Measurements from ENCODE around the gene FCN2.

The FCN2 gene

DNA sequence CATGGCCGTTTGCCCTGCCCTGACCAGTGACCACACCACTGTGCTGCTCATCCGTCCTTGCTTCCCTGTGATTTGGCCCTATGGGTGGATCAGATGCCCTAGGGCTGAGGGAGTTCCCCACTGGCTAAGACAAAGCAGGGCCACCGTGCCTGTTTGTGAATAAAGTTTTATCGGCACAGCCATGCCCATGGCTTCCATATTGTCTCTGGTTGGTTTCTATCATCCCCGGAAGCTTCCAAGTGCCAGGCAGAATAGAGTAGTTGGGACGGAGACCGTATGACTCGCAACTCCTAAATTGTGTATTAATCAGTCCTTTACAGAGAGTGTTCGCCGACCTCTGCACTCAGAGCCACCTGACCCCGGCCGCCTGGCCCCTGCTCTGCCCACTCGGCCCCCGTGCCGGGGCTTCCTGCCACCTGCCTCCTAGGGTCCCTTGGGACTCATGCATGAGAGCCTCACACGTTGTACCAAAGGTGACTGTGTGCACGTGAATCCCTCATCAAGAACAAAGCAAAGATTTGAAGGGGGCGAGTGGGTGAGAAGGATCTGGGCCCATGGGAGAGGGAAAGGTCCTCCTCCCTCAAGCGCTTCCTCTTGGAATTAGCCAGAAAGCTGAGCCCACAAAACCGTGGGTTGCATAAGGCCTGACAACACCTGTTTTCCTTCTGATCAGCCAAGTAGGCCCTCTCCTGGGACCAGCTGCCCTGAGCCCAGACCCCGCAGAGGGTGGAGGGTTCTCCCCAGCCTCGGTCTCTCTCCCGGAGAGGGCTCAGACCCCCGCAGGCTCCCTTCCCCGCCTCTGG lies 11.7 kb upstream of the FCN2 start:
- no peak for DNase-seq (ENCODE audit: low spot score)

DNA sequence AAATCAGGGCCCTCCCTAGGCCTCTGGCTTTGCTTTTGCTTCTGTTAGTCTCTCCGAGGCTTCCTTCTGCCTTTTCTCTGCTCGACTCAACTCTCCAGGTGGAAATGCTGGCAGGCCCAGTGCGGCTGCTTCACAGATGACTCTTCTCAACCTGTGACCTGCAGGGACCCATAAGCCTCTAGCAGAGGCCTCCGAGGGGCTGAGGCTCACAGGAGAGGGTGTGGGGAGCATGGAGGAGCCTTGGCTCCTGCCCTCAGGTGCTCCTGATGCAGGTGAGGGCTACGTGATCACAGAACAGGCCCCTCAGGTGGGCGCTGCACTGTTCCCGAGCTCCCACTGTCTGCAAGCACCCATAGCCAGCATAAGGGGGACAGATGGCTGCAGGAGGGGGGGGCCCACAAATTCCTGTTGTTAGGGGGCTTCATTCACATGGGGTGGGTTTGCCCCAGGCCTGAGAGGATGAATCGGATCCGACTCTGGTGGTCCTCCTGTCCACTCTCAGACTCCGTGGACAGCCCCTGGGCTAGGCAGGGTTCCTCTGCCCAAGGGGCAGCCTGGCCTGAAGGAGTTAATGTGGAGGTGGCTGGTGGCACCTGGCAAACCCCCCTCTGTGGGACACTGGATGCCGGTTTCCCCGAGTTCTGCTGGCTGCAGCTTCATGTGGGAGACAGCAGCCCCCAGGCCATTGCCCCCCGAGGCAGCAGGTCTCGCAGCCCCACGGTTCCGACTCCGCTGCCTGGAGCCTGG lies 10.9 kb upstream of the FCN2 start:
- no peak for DNase-seq (ENCODE audit: low spot score)

DNA sequence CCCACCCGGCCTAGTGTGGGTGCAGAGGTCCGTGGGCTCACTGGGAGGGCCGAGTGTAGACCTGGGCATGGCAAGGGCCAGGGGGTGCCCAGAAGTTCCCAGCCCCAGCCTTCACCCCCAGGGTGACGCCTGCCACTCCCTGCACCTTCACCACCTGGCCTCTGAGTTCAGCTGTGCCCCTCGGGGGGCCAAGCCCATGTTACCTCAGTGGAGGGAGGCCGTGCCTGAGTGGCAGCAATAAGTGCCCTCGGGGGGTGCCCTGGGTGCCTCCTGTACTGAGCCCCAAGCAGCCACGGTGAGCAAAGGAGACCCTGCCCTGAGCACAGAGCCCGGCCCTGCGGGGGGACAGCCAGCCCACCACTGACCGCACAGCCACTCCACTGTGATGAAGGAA lies 10.3 kb upstream of the FCN2 start:
- DNase-seq (ENCODE audit: low spot score), result no peak

DNA sequence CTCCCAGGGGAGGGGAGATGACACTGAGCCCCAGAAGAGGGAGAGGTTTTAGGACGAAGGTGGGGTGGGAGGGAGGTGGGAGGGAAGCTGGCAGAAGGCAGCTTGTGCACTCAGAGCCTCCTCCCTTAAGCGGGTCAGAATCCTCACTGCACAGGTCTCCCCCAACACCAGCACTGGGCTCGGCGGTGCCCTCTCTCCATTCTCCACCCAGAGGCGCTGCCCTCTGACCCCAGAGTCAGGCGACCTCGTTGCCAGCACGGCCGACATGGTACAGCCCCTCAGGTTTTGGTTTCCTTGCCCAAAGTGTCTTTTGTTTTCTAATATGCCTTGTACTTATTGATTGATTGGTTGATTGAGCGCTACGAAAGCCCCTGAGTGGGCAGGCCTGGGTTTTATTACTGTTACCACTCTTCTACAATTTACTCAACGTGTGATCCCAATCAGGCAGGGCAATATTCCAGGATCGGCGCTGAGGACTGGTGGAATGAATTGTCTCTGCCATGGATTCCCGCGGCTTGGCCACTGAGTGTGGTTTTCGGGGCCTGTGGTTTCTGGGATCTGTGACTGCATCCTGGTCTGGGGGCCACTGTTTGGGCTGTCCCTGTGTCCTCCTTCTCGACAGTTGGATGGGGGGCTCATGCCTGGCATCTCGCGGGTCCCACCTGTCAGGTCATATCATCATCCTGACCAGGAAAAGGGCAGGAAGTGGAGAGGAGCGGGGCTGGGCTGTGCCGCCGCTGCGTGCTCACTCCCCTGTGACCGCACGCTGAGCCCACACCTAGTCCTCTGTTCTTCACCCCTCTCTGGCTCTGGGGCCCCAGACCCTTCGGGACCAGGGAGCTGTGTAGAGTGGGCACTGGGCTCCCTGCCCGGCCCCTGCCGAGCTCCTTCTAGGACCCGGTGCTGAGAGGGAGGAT lies 9.6 kb upstream of the FCN2 start:
- no peak for DNase-seq (ENCODE audit: low spot score)

DNA sequence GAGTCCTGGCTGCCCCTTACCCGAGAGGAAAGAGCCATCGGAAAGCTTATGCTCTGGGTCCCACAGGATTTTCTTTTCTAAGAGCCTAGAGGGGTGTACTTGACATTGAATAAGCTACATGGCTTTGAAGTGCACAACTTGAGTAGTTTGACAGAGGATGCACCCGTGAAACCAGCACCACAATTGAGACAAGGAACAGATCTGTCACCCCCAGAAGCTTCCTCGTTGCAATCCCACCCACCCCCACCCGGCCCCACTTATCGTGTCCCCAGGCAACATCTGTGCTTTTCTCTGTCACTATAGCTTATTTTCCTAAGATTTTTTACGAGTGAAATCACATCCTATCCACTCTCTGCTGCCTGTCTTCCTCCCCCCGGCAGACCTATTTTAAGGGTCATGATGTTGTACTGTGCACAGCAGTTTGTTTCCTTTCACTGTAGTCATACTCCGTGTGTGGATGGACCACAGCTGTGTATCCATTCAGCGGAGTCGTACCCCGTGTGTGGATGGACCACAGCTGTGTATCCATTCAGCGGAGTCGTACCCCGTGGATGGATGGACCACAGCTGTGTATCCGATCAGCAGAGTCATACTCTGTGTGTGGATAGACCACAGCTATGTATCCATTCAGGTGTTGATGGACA lies 8.8 kb upstream of the FCN2 start:
- no peak for DNase-seq (ENCODE audit: low spot score)

DNA sequence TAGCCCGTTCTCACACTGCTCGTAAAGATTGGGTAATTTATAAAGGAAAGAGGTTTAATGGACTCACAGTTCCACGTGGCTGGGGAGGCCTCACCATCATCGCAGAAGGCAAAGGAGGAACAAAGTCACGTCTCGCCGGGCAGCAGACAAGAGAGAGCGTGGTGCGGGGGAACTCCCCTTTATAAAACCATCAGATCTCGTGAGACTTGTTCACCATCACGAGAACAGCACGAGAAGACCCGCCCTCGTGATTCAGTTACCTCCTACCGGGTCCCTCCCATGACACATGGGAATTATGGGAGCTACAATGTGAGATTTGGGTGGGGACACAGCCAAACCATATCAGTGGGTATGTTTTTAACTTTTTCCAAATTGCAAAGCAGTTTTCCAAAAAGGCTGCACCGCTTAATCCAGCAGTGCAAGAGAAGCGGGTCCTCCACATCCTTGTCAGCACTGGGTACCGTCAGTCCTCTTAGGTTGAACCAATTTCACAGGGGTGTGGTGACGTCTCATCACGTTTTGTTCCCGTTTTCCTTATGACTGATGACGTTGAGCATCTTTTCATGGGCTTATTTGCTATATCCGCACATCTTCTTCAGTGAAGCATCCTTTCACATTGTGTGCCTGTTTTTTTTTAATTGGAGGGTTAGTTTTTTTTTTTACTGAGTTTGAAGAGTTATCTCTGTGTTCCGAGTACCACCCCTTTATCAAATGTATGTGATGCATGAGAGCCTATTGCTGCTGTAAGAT lies 8.0 kb upstream of the FCN2 start:
- no peak for DNase-seq (ENCODE audit: low spot score)

DNA sequence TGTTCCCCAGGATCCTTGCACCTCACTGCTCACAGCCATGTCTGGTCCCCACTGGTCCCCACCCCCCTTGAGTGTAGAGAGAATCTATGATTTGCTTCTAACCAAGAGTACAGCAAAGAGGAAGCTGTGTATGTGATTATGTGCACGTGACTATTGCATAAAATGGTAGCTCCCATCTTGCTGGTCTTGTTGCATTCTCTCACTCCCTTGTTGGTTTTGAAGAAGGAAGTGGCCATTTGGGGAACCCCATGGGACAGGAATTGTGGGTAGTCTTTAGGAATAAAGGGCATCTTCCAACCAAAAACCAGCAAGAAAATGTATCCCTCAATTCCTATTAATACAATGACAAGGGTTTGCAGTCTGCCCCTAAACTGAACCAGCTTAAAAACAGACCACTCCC lies 5.2 kb upstream of the FCN2 start:
- no peak for DNase-seq (ENCODE audit: low spot score)

DNA sequence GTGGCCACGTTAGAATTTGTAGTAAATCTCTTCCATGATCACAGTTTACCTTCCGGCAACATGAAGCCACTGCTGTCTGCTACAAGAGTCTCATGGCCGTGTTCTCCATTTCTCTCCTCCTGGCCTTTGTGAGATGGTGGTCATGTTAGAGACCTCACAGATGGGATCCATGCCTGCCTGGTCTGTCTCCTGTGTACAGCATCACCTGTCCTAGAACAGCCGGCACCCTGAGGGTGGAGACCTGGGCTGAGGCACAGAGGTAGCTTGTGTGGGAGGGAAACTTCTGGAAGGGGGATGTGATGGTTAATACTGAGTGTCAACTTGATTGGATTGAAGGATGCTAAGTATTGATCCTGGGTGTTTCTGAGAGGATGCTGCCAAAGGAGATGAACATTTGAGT lies 3.1 kb upstream of the FCN2 start:
- no peak for DNase-seq (ENCODE audit: low spot score)

DNA sequence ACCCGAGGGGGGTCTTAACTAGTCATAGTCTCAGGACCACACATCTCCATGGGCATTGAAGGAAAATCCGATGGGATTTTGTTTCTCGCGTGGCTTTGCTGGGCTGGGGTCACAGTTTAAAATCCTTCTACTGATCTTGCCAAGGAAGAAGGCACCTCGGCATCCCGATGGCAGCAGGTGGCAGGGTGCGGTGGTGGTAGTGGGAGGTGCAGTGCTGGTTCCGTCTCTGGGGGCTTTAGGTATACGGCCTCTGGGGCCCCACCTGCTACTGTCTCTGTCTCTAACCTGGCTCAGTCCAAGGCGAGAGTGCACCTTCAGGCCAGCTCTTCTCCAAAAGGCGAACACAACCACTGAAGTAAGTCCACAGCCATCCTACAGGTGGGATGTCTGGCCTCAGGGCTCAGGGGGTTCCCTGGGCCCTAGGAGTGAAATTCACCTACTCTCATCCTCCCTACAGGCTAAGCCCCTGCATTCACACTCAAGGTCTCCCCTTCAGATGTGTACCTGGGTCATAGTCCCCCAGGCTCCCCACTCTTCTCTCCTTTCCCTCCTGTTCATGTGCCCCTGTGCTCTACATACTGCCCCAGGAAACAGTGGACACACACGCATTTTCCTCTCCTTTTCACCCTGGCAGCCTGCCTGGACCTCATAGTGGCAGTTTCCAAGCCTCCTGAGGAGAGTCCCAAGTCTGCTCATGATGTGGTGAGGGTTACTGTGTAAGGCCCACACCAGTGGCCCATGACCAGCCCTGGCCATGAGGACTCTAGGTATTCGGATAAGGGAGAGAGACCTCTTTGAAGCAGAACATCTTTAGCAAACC lies 736 bp upstream of the FCN2 start:
- no peak for DNase-seq (ENCODE audit: low spot score)

DNA sequence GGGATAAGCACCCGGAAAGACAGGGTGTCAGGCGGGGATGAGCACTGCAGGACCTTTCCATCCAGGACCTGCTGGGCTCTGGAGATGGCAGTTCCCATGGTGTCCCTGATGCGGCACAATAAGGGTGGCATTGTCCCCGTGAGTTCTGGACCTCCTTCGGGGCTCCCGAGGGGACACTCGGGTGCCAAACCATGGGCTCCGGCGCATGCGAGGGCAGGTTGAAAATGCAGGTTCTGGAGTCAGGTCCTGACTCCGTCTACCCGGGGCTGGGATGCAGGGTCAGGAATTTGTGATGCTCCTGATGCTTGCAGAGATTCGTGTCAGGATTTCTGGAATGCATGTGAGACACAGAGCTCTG lies 682 bp downstream of the FCN2 start:
- no peak for DNase-seq (ENCODE audit: low spot score)

DNA sequence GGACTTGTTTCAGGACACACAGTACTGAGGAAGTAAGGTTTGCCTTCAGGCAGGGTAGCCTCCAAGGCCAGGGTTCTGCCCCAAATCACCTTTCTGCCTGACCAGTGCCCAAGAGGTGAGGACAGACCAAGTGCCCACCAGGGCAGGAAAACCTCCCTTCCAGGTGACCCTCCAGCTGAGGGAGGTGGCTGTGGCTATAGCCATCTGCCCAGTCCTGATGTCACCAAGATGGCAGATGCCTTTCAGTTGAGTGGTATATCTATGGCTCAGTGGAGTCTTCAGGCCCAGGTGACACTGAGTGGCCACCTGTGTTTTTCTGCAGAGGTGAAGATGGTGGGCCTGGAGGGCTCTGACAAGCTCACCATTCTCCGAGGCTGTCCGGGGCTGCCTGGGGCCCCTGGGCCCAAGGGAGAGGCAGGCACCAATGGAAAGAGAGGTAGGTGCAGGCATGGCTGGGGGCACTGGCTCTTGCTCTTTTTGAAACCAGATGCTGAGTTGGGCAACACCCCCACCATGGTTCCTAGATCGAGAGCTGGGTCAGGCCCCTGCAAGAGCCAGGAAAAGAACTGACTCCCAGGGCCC lies 1.7 kb downstream of the FCN2 start:
- no peak for DNase-seq (ENCODE audit: low spot score)

DNA sequence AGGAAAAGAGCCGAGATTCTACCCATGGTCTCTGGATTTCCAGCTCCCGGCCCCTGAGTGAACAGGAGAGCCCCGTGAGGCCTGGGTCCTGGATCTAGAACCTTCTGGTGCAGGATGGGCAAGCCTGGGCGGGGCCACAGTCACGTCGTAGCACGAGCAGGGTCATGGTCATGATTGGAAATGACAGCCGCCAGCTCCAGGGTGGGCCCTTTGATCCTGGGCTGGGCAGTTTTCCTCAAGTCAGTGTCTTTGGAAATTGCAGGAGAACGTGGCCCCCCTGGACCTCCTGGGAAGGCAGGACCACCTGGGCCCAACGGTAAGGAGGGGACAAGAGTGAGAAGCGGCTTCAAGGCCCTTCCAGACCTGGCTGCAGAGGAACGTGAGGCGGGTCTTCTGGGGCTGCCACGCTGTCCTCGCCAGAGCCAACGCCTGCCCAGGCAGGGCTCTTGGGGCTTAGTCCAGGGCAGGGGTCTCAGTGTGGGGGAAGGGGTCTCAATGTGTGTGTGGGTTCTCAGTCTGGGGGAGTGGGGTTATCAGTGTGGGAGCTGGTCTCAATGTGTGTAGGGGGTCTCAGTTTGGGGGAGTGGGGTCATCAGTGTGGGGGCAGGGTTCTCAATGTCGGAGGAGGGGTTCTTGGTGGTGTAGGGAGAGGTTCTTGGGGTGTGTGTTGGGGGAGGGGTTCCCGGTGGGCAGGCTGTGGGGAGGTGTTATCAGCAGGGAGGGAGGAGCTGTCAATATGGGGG lies 2.6 kb downstream of the FCN2 start:
- DNase-seq (ENCODE audit: low spot score), result no peak

DNA sequence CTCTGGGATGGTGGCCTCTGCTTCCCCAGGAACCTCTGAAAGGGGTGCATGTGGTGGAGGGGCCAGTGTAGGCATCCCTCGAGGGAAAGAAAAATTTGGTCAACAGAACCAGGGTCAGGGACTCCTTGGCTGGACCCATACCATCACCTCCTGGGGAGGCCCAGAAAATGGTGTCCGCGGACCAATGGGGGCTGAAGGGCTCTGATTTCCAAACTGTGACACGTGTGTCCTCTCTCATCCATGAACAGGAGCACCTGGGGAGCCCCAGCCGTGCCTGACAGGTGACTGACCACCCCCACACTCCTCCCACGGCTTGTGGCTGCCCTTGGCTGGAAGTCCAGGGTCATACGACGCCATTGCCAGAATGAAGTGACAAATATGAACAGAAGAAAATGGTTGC lies 3.9 kb downstream of the FCN2 start:
- DNase-seq (ENCODE audit: low spot score), result no peak

DNA sequence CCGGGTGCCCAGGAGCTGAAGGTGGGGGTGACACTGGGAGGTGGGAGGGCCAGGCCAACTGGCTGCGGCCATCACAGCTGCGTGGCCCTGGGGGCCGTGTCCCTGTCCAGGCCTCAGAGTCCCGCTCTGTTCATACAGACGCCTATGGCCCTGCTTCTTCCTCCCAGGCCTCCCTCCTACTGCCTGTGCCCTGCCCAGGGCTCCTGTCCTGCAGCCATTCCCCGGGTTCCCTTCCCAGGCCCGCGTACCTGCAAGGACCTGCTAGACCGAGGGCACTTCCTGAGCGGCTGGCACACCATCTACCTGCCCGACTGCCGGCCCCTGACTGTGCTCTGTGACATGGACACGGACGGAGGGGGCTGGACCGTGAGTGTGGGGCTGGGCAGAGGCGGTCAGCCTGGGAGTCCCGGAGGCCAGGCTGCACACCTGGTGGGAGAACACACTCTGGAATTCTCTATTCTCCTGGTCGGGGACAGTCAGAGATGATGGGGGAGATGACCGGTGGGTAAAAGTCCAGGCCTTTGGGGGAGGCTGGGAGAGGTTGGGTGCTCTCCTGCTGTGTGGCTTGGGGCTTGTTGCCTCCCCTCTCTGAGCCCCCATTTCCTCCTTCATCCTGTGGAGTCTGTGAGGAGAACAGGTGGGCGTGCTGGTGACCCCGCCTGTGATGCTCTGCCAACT lies 4.5 kb downstream of the FCN2 start:
- DNase-seq (ENCODE audit: low spot score), result no peak

DNA sequence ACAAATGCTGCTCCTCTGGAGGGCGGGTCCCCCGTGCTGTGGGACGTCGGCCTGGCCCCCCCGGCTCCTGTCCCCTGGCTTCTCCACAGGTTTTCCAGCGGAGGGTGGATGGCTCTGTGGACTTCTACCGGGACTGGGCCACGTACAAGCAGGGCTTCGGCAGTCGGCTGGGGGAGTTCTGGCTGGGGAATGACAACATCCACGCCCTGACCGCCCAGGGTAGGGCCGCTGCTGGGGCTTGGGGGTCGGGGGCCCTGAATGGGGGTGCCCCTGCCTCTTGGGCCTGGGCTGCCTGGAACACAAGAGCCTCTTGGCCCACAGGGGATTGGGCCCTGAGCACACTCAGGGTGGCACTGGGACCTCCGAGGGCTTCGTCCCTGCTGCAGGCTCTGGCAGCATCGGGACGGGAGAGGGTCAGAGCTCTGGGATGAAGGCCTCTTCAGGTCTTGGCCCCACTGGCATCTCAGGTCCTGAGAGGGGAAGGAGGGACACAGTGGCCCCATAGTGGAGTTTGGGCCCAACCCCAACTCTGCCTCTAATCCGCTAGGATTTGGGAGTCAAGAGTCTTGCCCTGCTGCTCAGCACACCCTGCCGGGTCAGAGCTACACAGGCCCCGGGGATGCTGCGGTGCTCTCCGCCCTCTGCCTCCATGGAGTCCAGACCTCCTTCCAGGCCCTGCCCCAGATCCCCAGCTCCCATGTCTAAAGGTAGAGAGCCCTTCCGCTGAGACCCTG lies 5.2 kb downstream of the FCN2 start:
- DNase-seq (ENCODE audit: low spot score), result no peak

DNA sequence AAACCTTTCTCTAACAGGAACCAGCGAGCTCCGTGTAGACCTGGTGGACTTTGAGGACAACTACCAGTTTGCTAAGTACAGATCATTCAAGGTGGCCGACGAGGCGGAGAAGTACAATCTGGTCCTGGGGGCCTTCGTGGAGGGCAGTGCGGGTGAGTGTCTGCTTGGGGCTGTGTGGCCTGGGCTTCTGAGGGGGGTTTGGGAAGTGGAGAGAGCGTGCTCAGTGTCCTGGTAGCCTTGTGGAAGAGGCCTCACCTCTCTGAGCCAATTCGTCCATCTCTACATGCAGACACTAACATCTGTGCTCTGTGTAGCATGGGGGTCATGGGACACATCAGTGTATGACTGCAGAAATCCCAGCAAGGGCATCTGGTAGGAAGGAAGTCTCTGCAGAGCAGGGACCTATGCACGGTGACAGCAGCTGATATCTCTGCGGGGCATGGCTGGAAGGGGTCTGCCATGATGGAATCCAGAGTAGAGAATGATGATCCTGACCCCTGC lies 5.9 kb downstream of the FCN2 start:
- no peak for DNase-seq (ENCODE audit: low spot score)

DNA sequence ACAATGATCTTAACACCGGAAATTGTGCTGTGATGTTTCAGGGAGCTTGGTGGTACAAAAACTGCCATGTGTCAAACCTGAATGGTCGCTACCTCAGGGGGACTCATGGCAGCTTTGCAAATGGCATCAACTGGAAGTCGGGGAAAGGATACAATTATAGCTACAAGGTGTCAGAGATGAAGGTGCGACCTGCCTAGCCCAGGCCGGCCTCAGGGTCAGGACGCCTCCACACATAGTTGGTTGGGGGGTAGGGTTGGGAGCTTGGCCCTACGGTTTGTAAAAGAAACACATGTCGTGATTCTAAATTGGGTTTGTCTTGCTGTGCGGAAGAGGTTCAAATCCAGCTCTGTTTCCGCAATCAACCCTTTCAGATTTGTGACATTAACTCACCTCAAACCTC lies 6.6 kb downstream of the FCN2 start:
- no peak for DNase-seq (ENCODE audit: low spot score)

Data from SK-N-DZ (cell line).